ENCODE results near the gene TMEM263.
"Not testable (repeated sequence)": the region's sequence is repeated elsewhere in the genome, so short reads cannot be mapped to it uniquely, and the experiment has no call there.

The TMEM263 gene

DNA sequence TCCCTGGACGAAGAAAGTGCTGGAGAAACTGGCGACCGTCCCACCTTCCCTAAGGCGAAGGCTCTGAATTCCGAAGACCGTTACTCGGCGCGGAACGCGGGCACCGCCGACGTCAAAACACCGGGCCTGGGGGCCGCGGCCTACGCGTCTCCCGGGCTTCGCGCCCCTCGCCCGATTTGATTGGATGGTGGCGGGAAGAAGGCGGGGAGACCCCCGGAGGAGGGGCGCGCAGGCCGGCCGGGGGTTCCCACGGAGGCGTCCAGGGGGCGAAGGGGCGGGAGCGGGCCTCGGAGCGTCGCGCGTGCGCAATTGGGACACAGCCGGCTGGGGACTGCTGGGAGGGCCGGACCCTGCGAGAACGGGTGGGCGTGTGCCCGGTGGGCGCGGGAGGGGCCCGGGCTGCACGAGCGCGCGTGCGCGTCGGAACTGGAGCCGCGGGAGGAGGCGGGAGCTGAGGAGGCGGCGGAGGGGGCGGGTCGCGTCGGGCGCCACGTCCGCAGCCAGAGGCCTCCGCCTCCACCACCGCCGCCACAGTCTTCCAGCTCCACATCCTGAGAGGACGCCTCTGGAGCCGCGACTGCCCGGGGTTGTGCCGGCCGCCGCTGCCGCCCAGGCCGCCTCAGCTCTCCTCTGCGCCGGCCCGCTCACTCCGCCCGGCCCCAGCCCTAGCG lies at the start of gene TMEM263:
Gene TMEM263 (plus strand): TSS at position 531 of the 671 bp plus-strand sequence. CDS start 11,210 bp downstream, outside the sequence.
- DNase-seq = peak; percentile 96

GRCh38 chr12:106906715-106907114 lies 49.0 kb upstream of the TMEM263 start:
- no peak for DNase-seq

DNA sequence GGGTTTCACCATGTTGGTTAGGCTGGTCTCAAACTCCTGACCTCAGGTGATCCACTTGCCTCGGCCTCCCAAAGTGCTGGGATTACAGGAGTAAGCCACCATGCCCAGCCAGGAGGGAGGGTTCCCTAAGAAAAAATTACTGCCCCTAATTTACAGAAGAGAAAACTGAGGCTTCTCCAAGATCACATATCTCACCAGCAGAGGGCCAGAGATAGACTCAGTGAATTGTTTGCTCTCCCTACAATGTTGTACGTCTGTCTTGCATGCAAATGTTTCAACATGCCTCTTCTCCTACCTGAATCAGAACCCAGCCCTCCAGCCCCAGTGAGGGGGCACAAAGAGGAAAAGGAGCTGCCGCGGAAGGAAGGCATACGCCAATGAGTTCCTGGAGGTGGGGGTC lies 48.3 kb upstream of the TMEM263 start:
- no peak for DNase-seq

GRCh38 chr12:106907846-106908245 lies 47.9 kb upstream of the TMEM263 start:
- DNase-seq = no peak

DNA sequence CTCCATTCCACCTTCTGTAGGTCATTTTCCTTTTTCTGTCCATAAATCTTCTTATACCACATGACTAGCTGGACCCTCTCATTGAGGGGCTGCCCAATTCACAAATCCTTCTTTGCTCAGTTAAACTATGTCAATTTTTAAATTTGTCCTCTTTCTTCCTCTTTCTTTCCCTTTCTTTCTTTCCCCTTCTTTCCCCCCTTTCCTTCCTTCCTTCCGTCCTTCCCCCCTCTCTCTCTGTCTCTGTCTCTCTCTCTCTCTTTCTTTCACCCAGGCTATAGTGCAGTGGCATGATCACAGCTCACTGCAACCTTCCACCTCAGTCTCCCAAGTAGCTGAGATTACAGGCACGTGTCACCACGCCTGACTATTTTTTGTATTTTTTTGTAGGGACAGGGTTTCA lies 47.1 kb upstream of the TMEM263 start:
- DNase-seq = no peak

DNA sequence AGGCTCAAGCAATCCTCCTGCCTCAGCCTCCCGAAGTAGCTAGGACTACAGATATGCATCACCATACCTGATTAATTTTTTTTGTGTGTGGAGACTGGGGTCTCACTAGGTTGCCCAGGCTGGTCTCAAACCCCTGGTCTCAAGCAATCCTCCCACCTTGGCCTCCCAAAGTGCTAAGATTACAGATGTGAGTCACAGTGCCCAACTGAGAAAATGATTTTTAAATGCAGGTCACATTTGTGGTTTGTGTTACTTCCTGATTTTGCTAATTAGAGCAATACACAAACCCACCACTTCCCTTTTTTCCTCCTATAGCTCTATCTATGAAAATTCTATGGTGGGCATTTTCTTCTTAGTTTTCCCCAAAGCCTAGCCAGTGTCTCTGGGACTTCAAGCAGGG lies 45.5 kb upstream of the TMEM263 start:
- peak; percentile 32 for DNase-seq

GRCh38 chr12:106911581-106911980 lies 44.1 kb upstream of the TMEM263 start:
- DNase-seq = no peak

DNA sequence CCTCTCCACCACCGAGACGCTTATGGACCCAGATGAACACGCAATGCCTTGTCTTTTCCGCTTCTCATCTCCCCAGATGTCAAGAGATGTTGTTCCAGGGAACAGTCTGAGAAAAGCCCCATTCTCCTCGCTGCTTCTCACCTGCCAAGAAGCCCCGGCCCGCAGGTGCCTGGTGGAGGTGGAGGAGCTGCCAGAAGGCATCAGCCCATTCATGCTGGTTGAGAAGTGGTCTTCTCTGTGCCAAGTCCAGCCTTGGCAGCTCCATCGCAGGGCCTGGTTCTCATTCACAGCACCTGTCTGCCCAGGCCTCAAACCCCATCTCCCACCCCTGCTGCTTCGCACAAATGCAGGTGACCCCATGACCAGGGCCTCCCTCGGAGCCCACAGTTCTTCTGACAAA lies 42.3 kb upstream of the TMEM263 start:
- no peak for DNase-seq

- peak; percentile 61 for DNase-seq
These were observed 40.7 kb upstream of the TMEM263 start for GRCh38 chr12:106914796-106915634.

DNA sequence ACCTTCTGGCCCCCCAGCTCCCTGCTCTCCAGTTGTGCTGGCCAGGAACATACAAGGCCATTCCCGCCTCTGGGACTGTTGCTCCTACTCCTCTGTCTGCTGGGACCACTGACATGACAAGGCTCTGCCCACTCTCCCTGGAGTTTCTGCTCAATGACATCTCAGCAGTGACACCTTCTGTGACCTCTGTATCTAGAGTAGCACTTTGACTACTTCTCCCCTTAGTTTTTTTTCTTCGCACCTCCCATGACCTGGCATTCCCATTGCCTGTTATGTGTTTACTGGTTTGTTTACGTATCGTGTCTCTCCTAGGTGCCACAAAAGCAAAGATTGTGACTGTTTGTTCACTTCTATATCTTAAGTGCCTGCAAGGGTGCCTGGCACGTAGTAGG lies 40.1 kb upstream of the TMEM263 start:
- no peak for DNase-seq

- DNase-seq = no peak
These were observed 38.2 kb upstream of the TMEM263 start for GRCh38 chr12:106917503-106917902.

DNA sequence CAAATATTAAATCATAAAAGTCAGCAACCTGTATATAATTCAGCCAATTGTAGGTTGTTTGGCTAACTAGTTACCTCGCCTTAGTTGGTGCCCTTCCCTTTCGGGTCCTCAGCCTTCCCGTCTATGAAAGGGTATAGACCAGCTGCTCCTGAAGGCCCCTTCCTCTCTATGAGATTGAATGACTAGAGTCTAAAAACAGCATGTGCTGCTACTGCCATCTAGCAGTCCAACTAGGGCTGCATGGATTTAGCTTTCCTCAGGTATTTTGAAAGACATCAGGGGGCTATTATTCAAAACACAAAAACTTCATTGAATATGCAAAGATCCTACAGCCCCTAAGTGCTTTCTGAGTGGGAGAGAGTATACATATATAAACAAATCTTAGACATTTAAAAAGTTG lies 37.0 kb upstream of the TMEM263 start:
- DNase-seq = peak; percentile 3

DNA sequence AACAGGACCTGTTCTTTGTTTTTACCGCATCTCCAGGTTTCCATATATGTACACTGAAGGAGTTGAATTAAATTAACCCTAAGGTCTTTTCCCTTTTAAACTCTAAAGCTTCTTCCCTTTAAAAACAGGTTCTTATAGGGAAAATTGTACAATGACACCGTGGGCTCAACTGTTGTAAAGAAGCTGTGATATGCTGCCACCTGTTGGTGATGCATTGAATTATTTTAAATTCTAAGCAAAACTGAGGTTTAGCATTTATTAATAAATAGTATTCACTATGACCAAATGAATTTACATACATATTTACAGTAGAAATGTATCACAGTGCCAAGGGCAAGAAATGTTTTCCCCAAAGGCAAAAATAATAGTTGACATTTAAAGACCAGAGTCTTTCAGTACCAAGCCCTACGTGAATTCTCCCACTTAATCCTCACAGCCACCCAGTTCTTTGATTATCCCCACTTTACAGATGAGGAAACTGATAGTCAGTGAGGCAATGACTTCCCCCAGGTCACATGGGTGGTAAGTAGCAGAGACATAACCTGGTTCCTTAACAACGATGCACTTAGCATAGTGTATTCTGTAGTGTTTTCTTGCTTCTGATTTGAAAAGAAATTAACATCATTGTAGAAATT lies 35.7 kb upstream of the TMEM263 start:
- peak; percentile 40 for DNase-seq

DNA sequence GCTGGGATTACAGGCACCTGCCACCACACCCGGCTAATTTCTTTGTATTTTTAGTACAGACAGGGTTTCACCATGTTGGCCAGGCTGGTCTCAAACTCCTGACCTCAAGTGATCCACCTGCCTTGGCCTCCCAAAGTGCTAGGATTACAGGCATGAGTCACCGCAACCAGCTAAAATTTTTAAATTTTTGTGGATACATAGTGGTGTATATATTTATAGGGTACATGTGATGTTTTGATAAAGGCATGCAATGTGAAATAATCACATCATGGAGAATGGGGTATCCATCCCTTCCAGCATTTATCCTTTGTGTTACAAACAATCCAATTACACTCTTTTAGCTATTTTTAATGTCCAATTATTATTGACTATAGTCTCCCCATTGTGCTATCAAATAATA lies 33.7 kb upstream of the TMEM263 start:
- not testable (repeated sequence) for DNase-seq

DNA sequence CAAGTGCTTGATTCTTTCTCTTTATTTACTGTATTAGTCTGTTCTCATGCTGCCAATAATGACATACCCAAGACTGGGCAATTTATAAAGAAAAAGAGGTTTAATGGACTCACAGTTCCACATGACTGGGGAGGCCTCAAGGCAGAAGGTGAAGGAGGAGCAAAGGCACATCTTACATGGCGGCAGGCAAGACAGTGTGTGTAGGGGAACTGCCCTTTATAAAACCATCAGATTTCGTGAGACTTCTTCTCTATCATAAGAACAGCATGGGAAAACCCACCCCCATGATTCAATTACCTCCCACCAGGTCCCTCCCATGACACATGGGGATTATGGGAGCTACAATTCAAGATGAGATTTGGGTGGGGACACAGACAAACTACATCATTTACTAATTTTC lies 32.1 kb upstream of the TMEM263 start:
- DNase-seq = not testable (repeated sequence)

- DNase-seq = no peak
These were observed 31.3 kb upstream of the TMEM263 start for GRCh38 chr12:106924268-106924861.

DNA sequence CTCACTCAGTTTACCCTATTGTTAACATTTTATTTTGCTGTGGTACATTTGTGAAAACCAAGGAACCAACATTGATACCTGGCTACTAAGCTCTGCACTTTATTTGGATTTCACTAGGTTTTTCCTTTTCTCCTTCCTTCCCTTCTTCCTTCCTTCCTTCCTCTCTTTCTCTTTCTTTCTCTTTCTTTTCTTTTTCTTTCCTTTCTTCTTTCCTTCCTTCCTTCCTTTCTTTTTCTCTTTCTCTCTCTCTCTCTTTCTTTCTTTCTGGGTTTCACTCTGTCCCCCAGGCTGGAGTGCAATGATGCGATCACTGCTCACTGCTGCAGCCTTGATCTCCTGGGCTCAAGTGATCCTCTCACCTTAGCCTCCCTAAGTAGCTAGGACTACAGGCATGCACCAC lies 29.1 kb upstream of the TMEM263 start:
- DNase-seq = no peak

GRCh38 chr12:106934277-106934676 lies 21.4 kb upstream of the TMEM263 start:
- DNase-seq = no peak

DNA sequence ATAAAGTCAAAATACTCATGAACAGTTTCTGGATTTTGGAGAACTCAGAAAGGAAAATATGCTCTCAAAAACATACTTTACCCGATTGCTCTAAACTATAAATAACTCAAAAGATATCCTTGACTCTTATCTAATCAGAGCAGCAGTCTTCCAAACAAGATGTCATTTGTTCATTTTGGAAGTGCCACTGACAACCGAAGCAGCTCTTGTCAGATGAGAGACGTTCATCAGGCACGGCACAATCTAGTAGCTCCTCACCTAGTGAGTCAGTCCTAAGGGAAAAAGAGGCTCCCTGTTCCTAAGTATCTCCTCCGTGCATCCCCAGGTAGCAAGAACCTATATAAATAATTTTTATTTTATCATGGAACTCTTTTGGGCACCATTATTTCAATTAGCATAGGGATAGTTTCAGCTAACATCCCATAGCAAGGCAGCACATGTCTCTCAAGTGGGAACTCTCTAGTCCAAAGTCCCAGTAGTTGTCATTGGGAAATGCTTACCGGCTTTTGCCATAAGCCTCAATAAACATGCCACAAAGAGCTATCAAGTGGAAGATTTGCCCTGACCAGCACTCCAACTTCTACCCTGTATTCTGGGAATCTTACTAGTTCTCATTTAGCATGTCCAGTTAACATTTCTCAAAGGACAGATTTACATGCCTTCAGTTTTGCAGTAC lies 14.1 kb upstream of the TMEM263 start:
- DNase-seq = no peak

DNA sequence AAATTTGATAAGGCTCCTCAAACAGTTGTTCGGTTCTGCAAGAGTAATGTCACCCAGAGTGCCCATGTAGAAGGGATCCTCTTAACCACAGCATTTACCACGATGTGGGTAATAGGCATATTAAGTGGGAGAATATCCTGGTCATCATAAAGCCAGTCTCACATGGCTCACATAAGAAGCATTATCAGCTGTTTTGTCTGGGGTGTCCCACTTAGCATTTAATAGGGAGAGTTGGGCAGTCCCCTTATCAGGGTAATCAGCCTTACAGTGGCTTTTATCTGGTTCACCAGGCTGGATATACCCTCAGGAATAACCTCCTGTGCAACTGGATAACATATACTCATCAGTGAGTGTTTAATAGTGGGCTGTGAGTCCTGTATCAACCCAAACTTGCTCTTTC lies 12.9 kb upstream of the TMEM263 start:
- no peak for DNase-seq

DNA sequence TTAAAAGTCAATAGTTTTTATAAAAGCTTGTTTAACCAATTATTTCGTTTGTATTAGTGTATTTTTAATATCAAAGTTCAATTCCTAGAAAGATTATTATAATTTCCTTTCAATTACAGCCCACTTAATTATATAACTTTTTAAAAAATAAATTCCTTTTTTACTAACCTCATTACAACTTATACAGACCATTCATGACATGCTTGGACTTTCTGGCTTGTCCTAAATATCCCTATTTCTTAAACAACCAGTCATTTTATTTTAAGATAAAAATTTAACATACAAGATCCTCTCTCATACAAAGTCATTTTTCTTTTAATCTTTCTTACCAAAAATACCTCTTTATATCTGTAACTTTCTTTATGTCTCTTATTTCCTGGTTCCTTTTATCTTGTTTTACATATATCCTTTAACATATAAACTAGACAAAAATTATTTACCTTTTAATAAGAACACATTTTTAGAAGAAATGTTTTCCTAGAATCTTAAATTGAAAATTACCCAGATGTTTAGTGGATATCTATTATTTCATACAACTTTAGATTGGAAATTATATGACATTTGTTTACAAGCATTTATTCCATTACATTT lies 10.4 kb upstream of the TMEM263 start:
- DNase-seq = no peak

DNA sequence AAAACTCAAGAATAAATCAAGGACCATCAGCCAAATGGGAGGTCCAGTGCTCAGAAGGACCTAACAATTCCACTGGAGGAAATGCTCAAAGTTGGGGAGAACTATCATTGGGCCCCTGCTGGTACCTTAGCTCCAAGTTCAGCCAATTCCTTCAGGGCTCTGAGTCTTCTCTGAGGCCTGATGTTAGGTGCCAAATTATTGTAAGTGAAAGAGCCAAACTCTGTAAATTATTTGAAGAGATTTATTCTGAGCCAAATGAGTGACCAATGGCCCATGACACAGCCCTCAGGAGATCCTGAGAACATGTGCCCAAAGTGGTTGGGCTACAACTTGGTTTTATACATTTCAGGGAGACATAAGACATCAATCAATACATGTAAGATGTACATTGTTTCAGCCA lies 8.2 kb upstream of the TMEM263 start:
- no peak for DNase-seq

DNA sequence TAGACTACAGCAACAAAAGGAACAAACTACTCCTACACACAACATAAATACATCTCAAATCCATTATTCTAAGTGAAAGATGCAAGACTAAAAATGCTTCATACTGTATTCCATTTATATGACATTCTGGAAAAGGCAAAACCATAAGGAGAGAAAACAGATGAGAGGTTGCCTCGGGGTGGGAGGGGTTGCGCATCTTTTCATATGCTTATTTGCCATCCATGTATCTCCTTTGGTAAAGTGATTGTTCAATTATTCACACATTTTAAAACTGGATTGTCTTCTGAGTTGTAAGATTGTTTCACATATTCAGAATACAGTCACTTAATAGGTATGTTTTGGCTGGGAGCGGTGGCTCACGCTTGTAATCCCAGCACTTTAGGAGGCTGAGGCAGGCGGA lies 5.1 kb upstream of the TMEM263 start:
- no peak for DNase-seq

All from activated CD4-positive, alpha-beta T cell treated with anti-CD3 and anti-CD28 coated beads, Interleukin-10, Interleukin-2, amounts not matched to agents 100 ng/mL and 50 ng/mL, durations not matched to agents 16 hours and 8 hours (primary cell).